ENCODE data around the gene TEK.
"Not testable (repeated sequence)": the region's sequence is repeated elsewhere in the genome, so short reads cannot be mapped to it uniquely, and the experiment has no call there.

Gene TEK

GRCh38 chr9:27108981-27109541, at the start of gene TEK:
TEK (plus strand) TSS chr9:27109225; CDS start chr9:27109591, 366 bp downstream.
- DNase-seq = no peak

DNA sequence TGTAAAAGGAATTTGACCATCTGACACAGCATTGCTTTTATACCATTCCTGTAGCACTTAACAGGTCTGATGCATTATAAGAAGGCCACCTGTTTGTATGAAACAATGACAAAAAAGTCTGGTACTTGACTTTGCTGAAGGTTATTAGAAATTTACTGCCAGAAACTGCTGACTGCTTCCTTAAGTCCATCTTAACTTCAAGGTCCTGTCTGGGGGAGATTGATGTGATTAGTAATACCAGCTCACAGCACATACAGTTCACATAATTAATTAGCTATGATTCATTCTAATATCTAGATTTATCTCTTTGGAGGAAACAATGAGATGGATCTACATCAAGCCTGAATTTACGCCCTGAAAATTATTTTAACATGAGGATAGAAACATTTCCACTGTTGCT, 49.6 kb upstream of the TEK start:
- DNase-seq = no peak

GRCh38 chr9:27059907-27060306, 49.1 kb upstream of the TEK start:
- DNase-seq = no peak

GRCh38 chr9:27065288-27065687, 43.7 kb upstream of the TEK start:
- DNase-seq = no peak

- DNase-seq = no peak
Observed at GRCh38 chr9:27073841-27074728, 34.9 kb upstream of the TEK start.

DNA sequence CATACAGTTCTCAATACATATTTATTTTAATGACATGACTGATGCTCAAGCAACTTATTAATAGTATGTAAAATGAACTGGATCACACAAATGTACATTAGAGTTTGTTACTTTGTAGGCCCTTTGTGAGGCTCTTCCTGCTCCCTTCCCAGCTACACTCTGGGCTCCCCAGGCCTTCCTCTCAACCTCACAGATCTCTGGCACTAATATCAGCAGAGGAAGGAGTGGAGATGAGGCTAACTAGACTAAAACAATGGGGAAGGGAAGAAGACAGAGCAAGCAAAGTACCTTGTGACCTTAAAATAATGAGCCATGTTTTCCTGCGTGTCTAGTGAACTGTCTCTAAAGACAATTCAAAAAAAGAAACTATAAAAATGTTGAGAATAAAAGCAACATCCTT, 30.3 kb upstream of the TEK start:
- DNase-seq = no peak

DNA sequence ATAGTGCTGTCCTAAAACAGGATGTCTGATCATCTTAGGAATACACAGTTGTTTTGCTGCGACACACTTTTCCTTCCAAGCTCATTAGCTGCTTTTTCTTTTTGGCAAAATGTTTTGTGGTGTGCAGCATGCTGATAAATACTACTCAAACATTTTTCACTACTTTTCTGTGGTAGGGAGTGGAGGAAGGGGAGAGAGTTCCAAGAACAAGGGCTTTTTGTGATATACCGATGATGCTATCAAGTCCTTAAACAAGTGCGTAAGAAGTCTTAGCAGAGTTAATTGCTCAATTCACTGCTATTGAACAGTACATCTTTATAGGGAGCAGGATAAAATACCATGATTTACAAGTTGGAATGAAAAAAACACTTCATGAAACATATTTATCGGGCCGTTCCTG, 23.6 kb upstream of the TEK start:
- no peak for DNase-seq

GRCh38 chr9:27086818-27087680, 22.0 kb upstream of the TEK start:
- DNase-seq = no peak

DNA sequence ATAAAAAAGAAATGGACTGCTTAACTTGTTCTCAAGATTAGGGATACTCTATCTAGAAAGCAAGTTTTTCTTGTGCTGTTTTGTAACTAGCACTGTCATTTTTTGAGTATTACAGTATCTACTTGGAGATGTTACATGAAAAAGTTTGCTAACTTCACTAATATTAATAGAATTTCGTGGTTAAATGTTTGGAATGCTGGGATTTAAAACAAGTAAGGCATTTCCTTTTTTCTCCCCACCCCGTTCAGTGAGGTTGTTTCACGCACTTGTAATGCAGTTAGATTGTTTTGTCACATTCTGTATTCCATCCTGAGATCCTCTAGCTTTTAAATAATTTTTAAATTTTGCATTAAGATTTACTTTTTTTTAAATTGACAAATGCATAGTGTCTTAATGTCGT, 20.0 kb upstream of the TEK start:
- DNase-seq = no peak

- no peak for DNase-seq
Observed at GRCh38 chr9:27089706-27090105, 19.3 kb upstream of the TEK start.

GRCh38 chr9:27090231-27090630, 18.8 kb upstream of the TEK start:
- DNase-seq = no peak

DNA sequence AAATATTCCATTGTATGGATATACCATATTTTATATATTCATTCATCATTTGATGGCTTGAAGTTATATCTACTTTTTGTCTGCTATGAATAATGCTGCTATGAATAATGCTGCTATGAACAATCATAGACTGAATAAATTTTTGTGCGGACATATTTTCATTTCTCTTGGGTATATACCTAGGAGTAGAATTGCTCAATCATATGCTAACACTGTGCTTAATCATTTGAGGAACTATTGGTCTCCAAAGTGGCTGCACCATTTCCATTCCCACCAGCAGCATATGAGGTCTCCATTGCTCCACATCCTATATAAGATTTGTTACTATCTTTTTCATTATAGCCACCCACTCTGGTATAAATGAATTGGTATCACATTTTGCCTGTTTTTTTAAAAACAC, 18.3 kb upstream of the TEK start:
- DNase-seq = no peak

DNA sequence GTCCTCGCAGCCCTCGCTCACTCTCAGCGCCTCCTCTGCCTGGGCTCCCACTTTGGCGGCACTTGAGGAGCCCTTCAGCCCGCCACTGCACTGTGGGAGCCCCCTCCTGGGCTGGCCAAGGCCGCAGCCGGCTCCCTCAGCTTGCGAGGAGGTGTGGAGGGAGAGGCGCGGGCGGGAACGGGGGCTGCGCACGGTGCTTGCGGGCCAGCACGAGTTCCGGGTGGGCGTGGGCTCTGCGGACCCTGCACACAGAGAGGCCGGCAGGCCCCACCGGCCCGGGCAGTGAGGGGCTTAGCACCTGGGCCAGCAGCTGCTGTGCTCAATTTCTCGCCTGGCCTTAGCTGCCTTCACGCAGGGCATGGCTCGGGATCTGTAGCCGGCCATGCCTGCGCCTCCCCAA, 16.5 kb upstream of the TEK start:
- not testable (repeated sequence) for DNase-seq

- DNase-seq = not testable (repeated sequence)
Observed at GRCh38 chr9:27093384-27094067, 15.5 kb upstream of the TEK start.

DNA sequence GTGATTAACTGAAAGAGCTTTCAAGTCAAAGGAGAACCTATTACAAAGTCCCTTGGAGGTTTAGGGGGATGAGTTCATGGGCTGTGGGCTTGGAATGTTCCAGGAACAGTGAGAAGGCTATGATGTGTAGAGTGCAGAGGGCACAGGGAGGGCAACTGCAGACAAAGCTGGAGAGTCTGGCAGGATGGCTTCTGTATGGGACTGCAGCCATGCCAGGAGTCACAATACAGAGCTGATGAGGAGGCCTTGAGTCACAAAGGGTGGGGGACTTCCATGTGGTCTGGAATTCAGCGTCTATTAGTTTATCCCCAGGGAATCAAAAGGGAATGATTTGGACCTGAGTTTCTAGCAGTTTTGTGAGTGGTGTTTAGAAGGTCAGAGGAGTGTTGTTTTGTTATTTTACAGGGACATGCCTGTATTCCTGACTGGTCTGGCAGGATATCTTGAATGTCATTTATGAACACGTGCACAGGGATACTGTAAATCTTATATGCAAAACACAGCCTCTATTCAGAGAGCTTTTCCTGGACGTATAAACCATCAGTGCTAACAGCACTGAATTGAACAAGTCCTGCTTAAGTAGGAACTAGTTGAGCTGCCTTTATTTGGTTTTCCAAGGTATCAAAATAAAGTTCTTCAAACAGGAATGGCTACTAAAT, 14.3 kb upstream of the TEK start:
- no peak for DNase-seq

DNA sequence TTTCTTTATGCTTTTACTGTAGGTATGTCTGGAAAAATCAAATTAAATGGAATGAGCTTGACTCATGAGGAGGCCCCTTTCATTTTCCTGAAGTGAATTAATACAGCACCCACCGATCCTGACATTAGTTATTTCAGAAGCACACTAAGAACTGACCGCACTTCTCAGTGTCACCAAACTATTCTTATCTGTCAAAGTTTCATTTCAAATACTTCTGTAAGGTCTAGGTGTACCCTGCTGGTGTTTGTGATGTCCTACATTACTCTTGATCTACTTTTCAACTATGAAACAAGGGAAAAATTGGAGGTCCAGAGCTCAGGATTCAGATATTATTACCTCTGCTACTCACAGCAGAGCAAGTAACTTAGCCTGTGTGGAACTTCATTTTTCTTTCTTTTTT, 1.8 kb upstream of the TEK start:
- DNase-seq = no peak

- DNase-seq = no peak
Observed at GRCh38 chr9:27109621-27110020, 596 bp downstream of the TEK start.

DNA sequence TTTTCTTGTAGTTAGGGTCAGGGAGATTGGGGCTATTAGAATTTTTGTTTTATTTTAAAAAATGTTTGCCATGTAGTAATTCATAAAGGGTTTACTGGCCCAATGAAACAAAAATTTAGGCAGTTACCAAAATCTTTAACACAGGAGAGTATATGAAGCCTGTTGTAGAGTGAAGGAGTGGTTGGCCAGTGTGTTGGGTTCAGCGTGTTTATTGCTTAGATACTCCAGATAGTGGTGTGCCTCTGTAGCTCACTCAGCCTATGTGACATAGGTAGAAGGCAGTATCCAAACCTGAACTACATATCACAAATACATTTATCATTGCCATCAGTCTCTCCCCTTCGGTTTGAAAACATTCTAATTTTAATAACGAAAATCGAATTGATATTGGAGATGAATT, 1.2 kb downstream of the TEK start:
- DNase-seq = no peak

- DNase-seq = no peak
Observed at GRCh38 chr9:27112235-27112634, 3.2 kb downstream of the TEK start.

DNA sequence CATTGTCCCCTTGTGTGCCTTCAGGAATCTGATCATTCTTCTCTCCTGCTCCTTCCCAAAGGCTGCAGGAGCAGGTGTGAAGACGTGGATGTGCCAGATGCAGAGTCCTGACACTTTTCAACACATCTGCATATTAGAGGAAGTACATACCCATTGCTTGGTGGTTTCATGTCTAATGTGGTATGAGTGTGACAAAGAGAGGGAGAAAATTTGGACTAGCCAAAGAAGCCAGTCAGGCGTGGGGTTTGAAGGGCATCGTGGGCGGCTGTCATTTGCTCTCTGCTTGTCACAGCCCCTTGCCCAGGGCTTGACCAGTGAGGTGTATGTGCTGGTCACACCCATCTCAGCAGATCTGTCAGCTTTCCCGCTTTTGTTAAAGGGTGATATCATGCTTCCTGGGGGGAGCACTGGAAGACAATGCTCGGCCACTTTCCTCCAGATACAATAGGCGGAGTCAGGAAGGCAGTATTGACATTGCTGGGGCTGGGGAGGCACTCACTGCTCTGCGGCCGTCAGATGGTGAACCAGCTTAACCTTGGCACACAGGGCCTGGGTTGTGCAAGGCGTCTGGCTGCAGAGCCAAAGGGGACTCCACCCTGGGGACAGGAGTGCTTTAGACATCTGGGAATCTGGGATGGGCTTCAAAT, 8.6 kb downstream of the TEK start:
- DNase-seq = no peak

DNA sequence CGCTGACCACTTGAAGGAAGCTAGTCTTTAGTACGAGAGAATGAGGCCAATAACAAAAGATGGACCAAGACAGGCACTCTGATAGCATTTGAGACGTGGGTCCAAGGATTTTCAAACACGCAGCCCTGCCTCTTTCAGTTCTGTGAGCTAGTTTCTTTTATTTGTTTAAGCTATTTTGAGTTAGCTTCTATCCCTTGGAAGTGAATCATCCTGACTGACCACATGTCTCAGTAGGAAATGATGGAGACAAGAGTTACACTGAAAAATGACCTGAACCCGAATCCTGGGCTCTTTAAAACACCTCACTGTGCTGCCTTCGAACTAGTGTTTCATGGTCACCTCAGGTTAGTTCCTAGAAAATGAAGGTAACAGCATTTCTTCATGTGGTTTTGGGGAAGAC, 9.9 kb downstream of the TEK start:
- DNase-seq = no peak

GRCh38 chr9:27124151-27124550, 15.1 kb downstream of the TEK start:
- no peak for DNase-seq
